GM12878 (cell line): Measurements from ENCODE around the gene HYPK. TPM values are rescaled to one million over a fixed set of nuclear protein-coding genes. Genes with fewer than 3 reads are reported as not detected.

Source experiments
- ASH2L ChIP-seq: fragments of 300-600, 200-600 bp; sonication (generic); IDR thresholded peaks from 2 replicates; pipeline ENCODE4 v1.6.1; 2017; ENCODE audit warnings: low read depth, mild to moderate bottlenecking, borderline replicate concordance
- ATF7 ChIP-seq: fragments of 450-650 bp; IDR thresholded peaks from 2 replicates; pipeline ENCODE4 v1.6.1; 2016; ENCODE audit warnings: low read depth, mild to moderate bottlenecking
- BCL3 ChIP-seq: IDR thresholded peaks from 2 replicates; pipeline ENCODE4 v1.6.1; 2011; ENCODE audit warnings: borderline replicate concordance, low read depth, mild to moderate bottlenecking, moderate library complexity, low read length; ENCODE audit not compliant: insufficient read depth, poor library complexity, severe bottlenecking
- BMI1 ChIP-seq: fragments of 450-650 bp; IDR thresholded peaks from 2 replicates; pipeline ENCODE4 v1.6.1; 2016; ENCODE audit warnings: mild to moderate bottlenecking, moderate library complexity, borderline replicate concordance
- BRCA1 ChIP-seq: IDR thresholded peaks from 2 replicates; pipeline ENCODE4 v1.6.1; 2011; ENCODE audit warnings: low read depth, low read length, improper control_type of control experiment
- CBFB ChIP-seq: IDR thresholded peaks from 2 replicates; pipeline ENCODE4 v1.6.1; 2016; ENCODE audit warnings: antibody characterized with exemption, low read depth
- CBX5 ChIP-seq: sonication (generic); IDR thresholded peaks from 2 replicates; pipeline ENCODE4 v1.6.1; 2016; ENCODE audit warnings: low read depth, moderate library complexity, mild to moderate bottlenecking, inconsistent platforms
- DPF2 ChIP-seq: fragments of 450-650 bp; IDR thresholded peaks from 2 replicates; pipeline ENCODE4 v1.6.1; 2017; ENCODE audit warnings: mild to moderate bottlenecking
- ESRRA ChIP-seq: IDR thresholded peaks from 2 replicates; pipeline ENCODE4 v1.6.1; 2012; ENCODE audit warnings: mild to moderate bottlenecking, low read length, improper control_type of control experiment
- FOXK2 ChIP-seq: fragments of 450-650 bp; IDR thresholded peaks from 2 replicates; pipeline ENCODE4 v1.6.1; 2017; ENCODE audit warnings: mild to moderate bottlenecking, moderate library complexity
- HDAC2 ChIP-seq: fragments of 200-600 bp; sonication (generic); IDR thresholded peaks from 2 replicates; pipeline ENCODE4 v1.6.1; 2017
- KAT2A ChIP-seq: conservative IDR thresholded peaks from 2 replicates; pipeline ENCODE4 v1.6.1; 2011; ENCODE audit warnings: low read depth, low read length; ENCODE audit not compliant: control insufficient read depth
- KLF5 ChIP-seq: fragments of 450-650 bp; IDR thresholded peaks from 2 replicates; pipeline ENCODE4 v1.6.1; 2014; ENCODE audit warnings: mild to moderate bottlenecking; ENCODE audit not compliant: partially characterized antibody
- MAX ChIP-seq: IDR thresholded peaks from 2 replicates; pipeline ENCODE4 v1.6.1; 2012; ENCODE audit warnings: low read depth, low read length, improper control_type of control experiment
- MYC ChIP-seq: IDR thresholded peaks from 2 replicates; pipeline ENCODE4 v1.6.1; 2011; ENCODE audit warnings: mild to moderate bottlenecking, low read length, moderate library complexity, inconsistent platforms; ENCODE audit not compliant: insufficient read depth, insufficient replicate concordance, insufficient read length, severe bottlenecking
- NFXL1 ChIP-seq: fragments of 450-650 bp; IDR thresholded peaks from 2 replicates; pipeline ENCODE4 v1.6.1; 2017; ENCODE audit warnings: antibody characterized with exemption, mild to moderate bottlenecking, borderline replicate concordance
- PKNOX1 ChIP-seq: fragments of 450-650 bp; IDR thresholded peaks from 2 replicates; pipeline ENCODE4 v1.6.1; 2016; ENCODE audit warnings: mild to moderate bottlenecking
- POLR2A ChIP-seq: IDR thresholded peaks from 2 replicates; pipeline ENCODE4 v1.6.1; 2011; ENCODE audit warnings: low read depth, mild to moderate bottlenecking, low read length
- POLR2AphosphoS5 ChIP-seq: IDR thresholded peaks from 2 replicates; pipeline ENCODE4 v1.6.1; 2011; ENCODE audit warnings: mild to moderate bottlenecking, low read length, inconsistent platforms
- RCOR1 ChIP-seq: conservative IDR thresholded peaks from 2 replicates; pipeline ENCODE4 v1.6.1; 2012; ENCODE audit warnings: low read depth, low read length, improper control_type of control experiment
- RELA ChIP-seq: fragments of 450-650 bp; IDR thresholded peaks from 2 replicates; pipeline ENCODE4 v1.8.0; 2014; ENCODE audit warnings: borderline replicate concordance; ENCODE audit not compliant: partially characterized antibody
- SMC3 ChIP-seq: IDR thresholded peaks from 2 replicates; pipeline ENCODE4 v1.6.1; 2011; ENCODE audit warnings: low read length, improper control_type of control experiment, borderline replicate concordance
- SREBF1 ChIP-seq: IDR thresholded peaks from 2 replicates; pipeline ENCODE4 v1.6.1; 2012; ENCODE audit warnings: mild to moderate bottlenecking, low read length
- SUPT20H ChIP-seq: IDR thresholded peaks from 2 replicates; pipeline ENCODE4 v1.6.1; 2011; ENCODE audit warnings: low read depth, mild to moderate bottlenecking, low read length, moderate library complexity, borderline replicate concordance; ENCODE audit not compliant: control insufficient read depth
- TCF12 ChIP-seq: IDR thresholded peaks from 2 replicates; pipeline ENCODE4 v1.6.1; 2011; ENCODE audit warnings: low read depth, mild to moderate bottlenecking, low read length
- ZBED1 ChIP-seq: IDR thresholded peaks from 2 replicates; pipeline ENCODE4 v1.6.1; 2016; ENCODE audit warnings: borderline replicate concordance
- ZBTB4 ChIP-seq: fragments of 450-650 bp; formaldehyde crosslinking; IDR thresholded peaks from 2 replicates; pipeline ENCODE4 v1.4.0; 2022; ENCODE audit warnings: mild to moderate bottlenecking, moderate library complexity
- ZNF217 ChIP-seq: fragments of 450-650 bp; IDR thresholded peaks from 2 replicates; pipeline ENCODE4 v1.6.1; 2017; ENCODE audit warnings: antibody characterized with exemption, mild to moderate bottlenecking
- polyA plus RNA-seq, 11 experiments: library from polyadenylated mRNA; depleted of rRNA in 4 of 11; unstranded in 6 of 11; stranded (reverse) in 5 of 11; fragments of >200 nt; fragmentation: Nextera tagmentation in 4 of 11; fragmentation: Illumina TruSeq in 1 of 11; extraction: Ambion mirVana in 4 of 11; extraction: Trizol in 1 of 11; gene quantifications; 1 replicate in 1 of 11; 2 replicates in 10 of 11; pipeline versions ENCODE4 v1.2.1 to v1.2.3, GENCODE V29; 2011 to 2016; ENCODE audit warnings: inconsistent platforms in 2 of 11, missing spikeins in 2 of 11, low read depth in 1 of 11
- total RNA-seq, 4 experiments: library from RNA; depleted of rRNA in 3 of 4; stranded (reverse); fragments of >200 nt in 3 of 4; fragmentation: Illumina TruSeq in 1 of 4; extraction: Trizol in 1 of 4; gene quantifications; 2 replicates each; pipeline versions ENCODE4 v1.2.1 to v1.2.3, GENCODE V29; 2013 to 2021

HYPK gene
- total and polyA plus RNA-seq, 10 of the 15 experiments (the other 5 are each of a cell fraction or from before 2014, with no cell fraction given): 8.0 to 38.4 (median 17.5) TPM

DNA sequence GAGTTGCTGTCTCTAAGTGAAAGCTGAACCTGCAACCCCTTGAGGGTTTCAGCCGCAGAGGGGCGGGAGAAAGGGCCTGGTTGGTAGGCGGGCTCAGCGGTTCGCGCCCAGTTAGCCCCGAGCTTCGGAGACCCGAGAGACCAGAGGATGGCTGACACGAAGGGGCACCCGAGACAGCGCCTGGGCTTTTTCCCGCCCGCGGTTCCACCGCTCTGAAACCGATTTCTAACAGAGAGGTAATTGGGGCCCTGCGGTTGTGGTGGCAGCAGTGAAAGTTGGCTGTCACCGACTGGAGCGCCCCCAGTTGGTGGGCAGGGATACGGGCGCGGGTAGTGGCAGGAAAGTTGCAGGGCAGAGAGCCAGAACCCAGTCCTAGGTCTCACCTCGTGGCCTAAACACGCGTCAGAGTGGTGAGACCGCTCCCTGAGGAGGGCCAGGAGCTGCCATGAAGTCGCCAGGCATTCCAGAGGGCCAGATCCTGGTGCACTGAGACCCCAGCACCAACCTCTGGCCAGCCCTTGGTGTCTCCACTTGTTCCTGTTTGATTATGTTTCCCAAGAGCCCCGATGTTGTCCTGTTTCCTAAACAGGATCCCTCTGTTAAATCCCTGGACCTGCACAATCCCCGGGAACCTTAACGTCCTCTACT lies 23.0 kb upstream of the HYPK start (continued):
- TF ChIP-seq PKNOX1 (peak; percentile 71), MAX (no peak; the same call in none of the 2 replicates), RELA (no peak), ZBTB4 (CRISPR knock-in tag) (no peak), SUPT20H (no peak), BRCA1 (no peak), TCF12 (no peak; the same call in 1 of the 2 replicates), BMI1 (no peak), RCOR1 (no peak), ZNF217 (peak; percentile 77; the same call in 1 of the 2 replicates), ZBED1 (peak; percentile 18; the same call in 1 of the 2 replicates), CBFB (peak; percentile 96; the same call in 1 of the 2 replicates), ASH2L (no peak), FOXK2 (no peak), BCL3 (no peak), SMC3 (no peak; the same call in 1 of the 2 replicates), KLF5 (peak; percentile 74), CBX5 (peak; percentile 87), POLR2AphosphoS5 (0 out of 2 replicates have a peak, but pooled peaks have one; percentile 35), ESRRA (no peak), MYC (no peak), KAT2A (no peak), HDAC2 (no peak), DPF2 (peak; percentile 91), POLR2A (no peak; the same call in 1 of the 2 replicates), ATF7 (peak; percentile 40; the same call in 1 of the 2 replicates), SREBF1 (no peak), NFXL1 (no peak)
